GM12875 (cell line): ENCODE data around the gene RHBG.

Experiments used
- H3K4me3 ChIP-seq: one replicate; pipeline ENCODE4 v1.5.1; 2011; ENCODE audit warnings: low read depth, low read length, control low read depth
- TF ChIP-seq, protein P1 (sequence below): IDR thresholded peaks from 2 replicates; pipeline ENCODE4 v1.5.1; 2011; ENCODE audit warnings: low read depth, mild to moderate bottlenecking, control low read depth, inconsistent platforms, low read length, moderate library complexity, borderline replicate concordance; ENCODE audit not compliant: insufficient read depth

Gene RHBG

DNA sequence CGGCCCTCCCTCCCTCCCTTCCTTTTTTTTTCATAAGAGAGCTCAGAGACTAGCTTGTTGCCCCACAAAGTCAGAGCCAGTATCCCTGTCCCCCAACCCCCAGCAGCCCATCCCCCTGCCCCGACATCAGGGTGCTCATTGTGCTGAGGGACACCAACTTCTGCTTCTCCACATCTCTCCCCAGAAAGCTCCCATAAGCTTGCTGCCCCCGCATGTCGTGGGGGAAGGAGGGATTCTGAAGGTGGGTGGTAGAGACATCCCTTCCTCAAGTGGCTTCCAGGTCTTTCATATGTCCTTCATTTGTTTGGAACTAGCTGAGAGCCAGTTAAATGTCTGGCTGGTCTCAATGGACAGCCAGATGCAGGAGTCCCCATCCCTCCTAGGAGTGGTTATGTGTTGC lies 41.2 kb downstream of the RHBG start:
- TF ChIP-seq, protein P1, sequence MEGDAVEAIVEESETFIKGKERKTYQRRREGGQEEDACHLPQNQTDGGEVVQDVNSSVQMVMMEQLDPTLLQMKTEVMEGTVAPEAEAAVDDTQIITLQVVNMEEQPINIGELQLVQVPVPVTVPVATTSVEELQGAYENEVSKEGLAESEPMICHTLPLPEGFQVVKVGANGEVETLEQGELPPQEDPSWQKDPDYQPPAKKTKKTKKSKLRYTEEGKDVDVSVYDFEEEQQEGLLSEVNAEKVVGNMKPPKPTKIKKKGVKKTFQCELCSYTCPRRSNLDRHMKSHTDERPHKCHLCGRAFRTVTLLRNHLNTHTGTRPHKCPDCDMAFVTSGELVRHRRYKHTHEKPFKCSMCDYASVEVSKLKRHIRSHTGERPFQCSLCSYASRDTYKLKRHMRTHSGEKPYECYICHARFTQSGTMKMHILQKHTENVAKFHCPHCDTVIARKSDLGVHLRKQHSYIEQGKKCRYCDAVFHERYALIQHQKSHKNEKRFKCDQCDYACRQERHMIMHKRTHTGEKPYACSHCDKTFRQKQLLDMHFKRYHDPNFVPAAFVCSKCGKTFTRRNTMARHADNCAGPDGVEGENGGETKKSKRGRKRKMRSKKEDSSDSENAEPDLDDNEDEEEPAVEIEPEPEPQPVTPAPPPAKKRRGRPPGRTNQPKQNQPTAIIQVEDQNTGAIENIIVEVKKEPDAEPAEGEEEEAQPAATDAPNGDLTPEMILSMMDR = no peak
- H3K4me3 ChIP-seq = no peak overlapping the region

DNA sequence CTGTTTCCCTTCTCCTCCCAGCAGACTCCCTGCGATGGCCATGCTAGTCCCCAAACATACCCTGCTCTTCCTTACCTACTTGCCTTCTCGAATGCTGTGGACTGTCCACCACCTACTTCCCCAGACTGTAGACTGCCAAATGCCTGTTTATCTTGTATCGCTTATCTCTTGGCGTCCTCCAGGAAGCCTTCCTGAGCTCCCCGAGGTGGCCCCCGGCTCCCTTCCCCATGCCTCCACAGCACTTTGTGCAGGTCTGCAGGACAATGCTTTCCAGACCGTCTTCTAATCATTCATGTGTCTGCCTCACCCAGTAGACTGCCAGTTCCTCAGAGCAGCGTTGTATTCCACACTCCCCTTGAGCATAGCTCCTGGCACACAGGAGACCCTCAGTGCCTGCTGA lies 41.7 kb downstream of the RHBG start:
- no peak overlapping the region for H3K4me3 ChIP-seq
- TF ChIP-seq, protein P1 = no peak

DNA sequence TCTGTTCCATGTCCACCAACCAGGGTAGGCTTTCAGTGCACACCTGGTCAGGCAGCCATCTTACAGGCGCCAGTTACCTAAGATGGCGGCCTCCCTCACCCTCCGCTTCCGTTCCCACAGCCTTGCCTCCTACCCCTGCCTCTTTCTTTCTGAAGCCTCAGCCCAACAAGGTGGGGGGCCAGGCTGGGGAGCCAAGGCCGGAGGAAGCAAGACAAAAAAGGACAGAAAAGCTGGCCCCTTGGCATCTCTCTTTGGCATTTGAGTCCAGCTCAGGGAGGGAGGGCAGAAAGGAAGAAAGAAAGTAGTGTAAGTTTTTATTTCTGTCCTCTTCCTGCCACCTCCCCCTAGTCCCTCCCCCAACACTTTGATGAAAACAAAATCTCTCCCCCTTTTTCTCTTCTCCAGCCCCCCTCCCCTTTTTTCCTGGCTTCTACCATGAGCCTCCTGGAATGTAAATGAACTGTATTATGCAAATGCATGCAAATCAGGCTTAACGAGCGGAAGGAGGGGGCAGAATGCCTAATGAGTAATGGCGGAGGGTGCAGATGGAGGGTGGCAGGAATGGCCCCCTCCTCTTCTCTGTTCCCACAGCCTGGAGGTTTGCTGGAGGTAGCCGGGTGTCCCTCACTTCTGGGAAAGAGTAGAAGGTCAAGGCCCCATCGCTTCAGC lies 43.8 kb downstream of the RHBG start:
- no peak overlapping the region for H3K4me3 ChIP-seq
- TF ChIP-seq, protein P1 = no peak

DNA sequence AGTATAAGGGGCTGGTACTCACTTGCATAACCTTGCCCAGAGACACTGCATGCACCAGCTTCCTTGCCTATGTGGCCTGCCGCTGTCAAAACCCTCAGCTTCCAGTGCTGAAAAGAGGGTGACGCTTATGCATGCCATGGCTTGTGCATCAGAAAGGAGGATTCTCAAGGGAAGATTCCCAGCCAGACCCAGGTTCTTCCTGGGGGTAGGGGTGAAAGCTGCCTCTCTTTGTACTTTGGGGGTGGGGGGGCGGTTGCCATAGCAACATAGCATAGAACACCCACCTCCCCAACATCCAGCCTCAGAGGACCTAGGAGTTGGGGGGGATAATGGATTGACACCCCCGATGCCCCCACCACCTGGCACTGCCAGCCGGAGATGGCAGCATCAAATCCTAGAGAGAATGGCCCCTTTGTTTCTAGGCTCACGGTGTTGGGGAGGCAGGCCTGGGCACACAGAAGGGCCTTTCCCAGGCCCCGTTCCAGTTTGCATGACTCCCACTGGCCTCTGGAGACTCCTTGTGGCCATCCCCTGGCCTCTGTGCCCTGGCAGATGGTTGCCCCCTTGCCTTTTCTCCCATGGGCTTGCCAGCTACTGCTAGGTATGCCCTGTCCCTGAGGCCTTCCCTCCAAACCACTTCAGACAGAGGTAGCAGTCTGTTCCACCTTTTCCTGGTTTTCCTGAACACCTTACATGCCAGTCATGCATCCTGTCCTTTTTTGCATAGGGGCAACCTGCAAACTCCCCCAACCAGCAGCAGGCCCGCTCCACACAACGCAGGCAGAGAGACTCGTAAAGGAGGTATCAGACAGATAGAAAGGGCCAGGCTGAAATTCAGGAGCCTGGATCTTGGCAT lies 44.6 kb downstream of the RHBG start:
- H3K4me3 ChIP-seq = no peak overlapping the region
- TF ChIP-seq, protein P1 = no peak

DNA sequence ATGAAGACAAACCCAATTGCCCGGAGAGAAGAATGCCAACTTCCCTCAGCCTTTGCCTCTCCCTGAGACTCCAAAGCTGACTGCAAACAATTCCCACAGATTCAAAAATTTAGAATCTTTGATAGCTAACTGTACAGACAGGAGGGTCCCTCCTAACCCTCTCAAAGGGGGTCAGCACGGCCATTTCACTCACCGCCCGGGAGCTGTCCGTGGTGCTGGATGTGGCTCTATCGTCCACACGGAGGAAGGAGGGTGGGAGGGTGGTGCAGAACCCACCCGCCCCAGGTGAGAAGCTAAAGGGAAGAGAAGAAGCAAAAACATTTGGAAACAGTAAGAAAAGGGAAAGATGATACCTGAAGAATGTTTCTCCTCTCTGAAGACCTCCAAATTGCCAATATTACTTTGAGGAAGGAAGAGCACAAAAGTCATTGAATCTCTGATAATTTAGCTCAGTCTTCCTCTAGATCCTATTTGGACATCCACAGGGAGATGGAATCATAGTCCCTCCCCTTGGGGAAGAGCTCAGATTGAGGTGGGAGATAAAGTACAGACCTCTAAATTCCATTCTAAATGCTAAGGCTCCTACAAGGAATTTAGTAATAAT lies 45.6 kb downstream of the RHBG start:
- no peak overlapping the region for H3K4me3 ChIP-seq
- TF ChIP-seq, protein P1 = no peak

DNA sequence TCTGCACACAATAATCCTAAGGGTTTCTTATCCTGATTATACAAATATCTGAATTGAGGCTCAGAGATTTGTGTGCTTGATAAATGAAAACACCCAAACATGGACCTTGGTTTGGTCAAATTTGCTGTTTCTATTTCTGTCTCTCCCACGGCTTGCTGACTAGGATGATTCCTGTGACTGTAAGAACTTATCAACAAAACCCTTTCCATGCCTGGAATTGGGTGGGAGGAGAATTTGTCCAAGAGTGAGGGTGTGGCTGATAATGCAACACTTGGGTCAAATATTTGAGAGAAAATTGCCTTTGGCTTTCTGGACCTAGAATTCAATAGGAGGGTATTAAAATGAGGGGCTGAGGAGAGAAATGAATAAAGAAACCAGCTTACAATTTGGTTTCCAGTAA lies 48.0 kb downstream of the RHBG start:
- no peak overlapping the region for H3K4me3 ChIP-seq
- TF ChIP-seq, protein P1 = no peak

DNA sequence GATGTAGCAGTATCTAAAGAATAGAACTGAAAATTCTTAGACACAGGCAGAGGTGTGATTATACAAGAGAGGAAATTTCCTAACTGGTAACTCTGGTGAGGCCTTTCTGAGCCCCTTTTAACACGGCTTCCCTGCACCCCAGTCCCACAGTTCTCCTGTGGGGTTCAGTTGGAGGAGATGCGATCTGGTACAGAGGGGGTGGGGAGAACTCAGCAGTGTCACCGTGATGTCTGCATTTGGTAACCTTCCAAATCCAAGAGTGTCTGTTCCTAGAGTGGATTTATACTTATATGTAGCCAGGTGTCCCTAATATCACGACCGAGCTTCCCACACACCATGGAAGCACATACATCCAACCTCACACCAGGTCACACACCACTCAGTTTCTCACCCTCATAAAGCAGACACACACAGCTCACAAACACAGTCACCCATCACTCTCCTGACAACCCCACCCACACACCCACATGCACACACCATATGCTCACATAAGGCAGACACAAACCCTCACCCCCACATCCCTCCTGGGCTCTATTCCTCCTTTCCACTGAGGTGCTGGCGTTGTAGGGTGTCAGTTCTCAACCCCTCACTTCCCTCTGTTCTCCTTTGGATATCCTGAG lies 48.5 kb downstream of the RHBG start:
- TF ChIP-seq, protein P1 = no peak
- H3K4me3 ChIP-seq = no peak overlapping the region
